Amniotic epithelial cell (primary cell): ENCODE results near the gene MARVELD3.

ENCODE experiments used
- DNase-seq: peaks from one replicate; pipeline ENCODE4 v3.0.0-alpha.2; 2010; ENCODE audit warnings: low read depth

The MARVELD3 gene

GRCh38 chr16:71623597-71623996 is 2.4 kb upstream of the MARVELD3 start:
- no peak for DNase-seq

- DNase-seq = no peak
Observed at GRCh38 chr16:71625113-71625850, 702 bp upstream of the MARVELD3 start.

DNA sequence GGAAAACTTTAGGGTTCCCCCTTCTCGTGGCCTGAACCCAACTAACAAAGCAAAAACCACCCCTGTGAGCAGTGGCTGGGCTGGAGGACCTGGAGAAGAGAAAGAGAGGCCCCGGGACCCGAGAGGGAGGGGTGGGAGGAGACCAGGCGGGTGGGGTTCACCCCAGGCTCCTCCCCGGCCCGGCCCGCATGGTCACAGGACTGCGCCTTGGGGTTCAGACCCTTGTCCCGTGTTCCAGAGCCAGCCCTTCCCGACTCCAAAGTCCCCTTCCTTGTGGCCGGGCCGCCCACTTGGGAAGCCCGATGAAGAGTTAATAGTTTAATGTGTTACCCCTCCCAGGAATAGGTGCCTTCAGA is 852 bp downstream of the MARVELD3 start:
- no peak for DNase-seq

GRCh38 chr16:71627731-71628181 is 1.8 kb downstream of the MARVELD3 start:
- DNase-seq = no peak

DNA sequence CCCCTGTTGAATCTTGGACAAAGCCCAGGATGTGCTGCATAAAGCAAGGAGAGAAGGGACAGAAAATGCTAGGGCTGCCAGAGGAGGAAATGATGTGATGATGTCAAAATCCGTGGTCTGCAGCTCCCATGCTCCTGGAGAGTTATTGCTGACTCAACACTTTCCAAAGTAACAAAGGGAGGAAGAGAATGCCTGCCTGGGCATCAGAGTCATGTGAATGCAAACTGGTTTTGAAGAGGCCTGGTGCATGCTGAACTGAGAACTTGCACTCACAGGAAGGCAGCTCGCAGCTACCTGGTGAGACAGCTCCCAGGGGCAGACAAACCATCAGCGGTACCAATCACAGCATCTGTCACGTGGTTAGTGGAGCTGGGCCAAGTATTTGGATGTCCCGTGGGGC is 2.8 kb downstream of the MARVELD3 start:
- peak; percentile 28 for DNase-seq

DNA sequence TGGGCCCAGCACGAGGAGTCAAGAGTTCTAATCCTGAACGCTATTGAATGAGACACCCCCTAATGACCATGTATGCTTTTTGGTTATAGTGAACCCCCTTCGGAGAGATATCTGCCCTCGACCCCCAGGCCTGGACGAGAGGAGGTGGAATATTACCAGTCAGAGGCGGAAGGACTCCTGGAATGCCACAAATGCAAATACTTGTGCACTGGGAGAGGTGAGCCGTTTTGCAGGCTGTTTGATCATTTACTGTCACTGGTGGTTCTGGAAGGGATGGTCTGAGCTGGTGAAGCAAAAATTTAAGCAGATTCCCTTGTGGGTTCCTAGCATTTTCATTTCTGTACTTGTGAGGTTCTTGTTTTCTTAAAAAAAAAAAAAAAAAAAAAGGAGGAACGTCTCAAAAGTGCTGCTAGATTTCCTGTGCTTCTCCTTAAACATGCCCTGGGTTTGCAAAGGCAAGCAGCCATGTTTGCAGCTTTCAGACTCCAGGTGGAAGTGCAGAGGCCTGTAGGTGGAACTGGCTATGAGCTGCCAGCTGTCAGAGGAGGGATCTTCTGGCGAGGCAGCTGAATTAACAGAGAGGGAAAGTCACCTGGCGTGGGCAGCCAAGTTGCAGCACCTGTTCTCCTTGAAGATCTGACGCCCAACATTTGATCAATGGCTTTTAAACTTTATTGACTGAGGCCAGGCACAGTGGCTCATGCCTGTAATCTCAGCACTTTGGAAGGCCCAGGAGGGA is 3.5 kb downstream of the MARVELD3 start:
- no peak for DNase-seq

DNA sequence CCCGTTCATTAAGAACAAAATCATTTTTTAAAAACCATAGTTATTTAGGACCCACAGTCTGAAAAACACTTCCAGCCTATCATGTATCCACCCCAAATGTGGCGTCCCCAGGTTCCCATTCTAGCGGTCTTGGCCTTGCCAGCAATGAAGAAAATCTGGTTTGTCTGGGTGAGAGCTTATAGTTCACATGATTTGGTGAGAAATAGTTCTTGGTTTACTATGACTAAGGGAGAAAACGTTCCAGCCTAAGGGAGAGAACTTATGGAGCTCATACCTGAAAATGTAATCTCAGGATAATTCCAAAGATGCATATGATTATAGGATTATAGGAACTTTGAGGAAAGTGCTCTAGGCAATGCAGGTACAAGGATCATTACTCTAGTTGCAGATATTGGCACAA is 4.8 kb downstream of the MARVELD3 start:
- no peak for DNase-seq

DNA sequence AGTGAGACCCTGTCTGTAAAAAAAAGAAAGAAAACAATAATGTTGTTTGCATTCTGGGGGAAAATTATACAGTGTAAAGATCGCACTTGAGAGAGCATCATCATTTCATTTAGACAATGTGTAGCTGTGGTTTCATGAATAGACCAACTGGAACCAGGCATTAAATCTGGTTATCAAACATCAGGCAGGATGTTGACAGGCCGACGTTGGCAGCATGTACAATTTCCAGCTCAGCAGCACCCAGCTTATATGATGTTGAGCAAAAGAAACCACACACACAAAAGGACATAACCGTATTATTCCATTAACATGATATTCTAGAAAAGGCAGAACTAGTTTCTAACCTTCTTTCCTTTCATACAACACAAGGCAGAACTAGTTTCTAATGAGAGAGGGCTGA is 5.8 kb downstream of the MARVELD3 start:
- no peak for DNase-seq

DNA sequence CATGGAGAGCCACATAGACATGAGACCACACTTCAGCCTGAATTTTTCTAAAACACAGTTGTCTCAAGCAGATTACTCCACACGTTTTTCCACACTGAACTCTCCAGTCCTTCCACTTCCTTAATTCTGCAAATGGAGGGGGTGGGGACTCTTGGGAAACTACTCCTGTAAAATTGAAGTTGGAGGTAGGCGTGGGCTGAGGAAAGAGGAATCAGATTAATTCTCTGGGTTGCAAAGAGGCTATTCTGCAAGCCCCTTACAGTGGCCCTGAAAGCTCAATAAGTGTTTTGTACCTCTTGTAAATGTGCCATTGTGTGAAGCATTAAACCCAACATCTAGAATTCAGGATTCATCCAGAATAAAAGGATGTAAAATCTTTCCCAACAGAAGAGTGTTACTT is 9.6 kb downstream of the MARVELD3 start:
- DNase-seq = no peak

GRCh38 chr16:71637398-71637797 is 11.4 kb downstream of the MARVELD3 start:
- peak; percentile 90 for DNase-seq

- DNase-seq = peak; percentile 51
Observed at GRCh38 chr16:71645450-71645849, 19.5 kb downstream of the MARVELD3 start.

- DNase-seq = no peak
Observed at GRCh38 chr16:71647391-71647790, 21.4 kb downstream of the MARVELD3 start.

- no peak for DNase-seq
Observed at GRCh38 chr16:71648162-71648561, 22.2 kb downstream of the MARVELD3 start.

GRCh38 chr16:71648921-71649320 is 22.9 kb downstream of the MARVELD3 start:
- DNase-seq = peak; percentile 3

GRCh38 chr16:71649704-71650103 is 23.7 kb downstream of the MARVELD3 start:
- DNase-seq = no peak

GRCh38 chr16:71658771-71659170 is 32.8 kb downstream of the MARVELD3 start:
- no peak for DNase-seq

DNA sequence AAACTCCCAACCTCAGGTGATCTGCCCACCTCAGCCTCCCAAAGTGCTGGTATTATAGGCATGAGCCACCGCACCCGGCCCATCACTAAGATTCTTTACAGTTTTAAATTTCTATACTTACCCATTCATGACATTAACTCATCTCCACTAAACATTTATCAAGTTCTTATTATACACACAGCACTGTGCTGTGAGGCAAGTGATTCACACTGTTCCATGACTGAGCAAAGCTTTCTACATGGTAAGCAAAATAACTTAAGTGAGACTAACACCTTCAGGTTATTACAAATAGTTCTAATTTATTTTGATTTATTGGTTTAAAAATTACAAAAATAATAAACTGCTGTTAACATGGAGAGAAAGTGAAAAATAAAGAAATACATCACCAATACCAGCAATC is 33.5 kb downstream of the MARVELD3 start:
- no peak for DNase-seq

GRCh38 chr16:71666264-71666663 is 40.3 kb downstream of the MARVELD3 start:
- DNase-seq = no peak

- peak; percentile 3 for DNase-seq
Observed at GRCh38 chr16:71666928-71667707, 41.1 kb downstream of the MARVELD3 start.

DNA sequence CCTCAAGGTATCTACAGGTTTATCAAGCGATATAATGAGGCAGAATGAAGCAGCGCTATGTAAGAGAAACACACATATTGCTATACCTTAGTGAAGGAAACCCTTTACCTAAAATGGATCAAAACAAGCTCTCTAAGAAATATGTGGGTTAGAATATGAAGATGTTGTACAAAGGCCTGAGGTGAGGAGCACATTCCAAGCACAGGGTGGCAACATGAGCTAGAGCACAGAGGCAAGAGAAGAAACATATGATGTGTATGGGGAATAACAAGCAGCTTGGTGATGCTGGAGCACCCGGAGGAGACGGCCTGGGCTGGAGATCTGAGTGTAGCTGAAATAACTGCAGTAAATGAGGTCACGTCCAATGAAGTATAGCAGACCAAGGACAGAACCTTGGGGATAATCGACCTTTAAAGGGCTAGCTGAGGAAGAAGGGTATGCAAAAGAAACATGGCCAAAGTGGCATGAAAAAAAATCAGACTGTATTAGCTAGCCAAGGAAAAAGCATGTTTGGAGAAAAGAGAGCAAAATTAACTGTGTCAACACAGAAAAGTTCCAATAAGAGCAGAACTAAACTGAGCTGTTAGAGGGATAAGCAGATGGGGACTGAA is 44.0 kb downstream of the MARVELD3 start:
- DNase-seq = peak; percentile 13

DNA sequence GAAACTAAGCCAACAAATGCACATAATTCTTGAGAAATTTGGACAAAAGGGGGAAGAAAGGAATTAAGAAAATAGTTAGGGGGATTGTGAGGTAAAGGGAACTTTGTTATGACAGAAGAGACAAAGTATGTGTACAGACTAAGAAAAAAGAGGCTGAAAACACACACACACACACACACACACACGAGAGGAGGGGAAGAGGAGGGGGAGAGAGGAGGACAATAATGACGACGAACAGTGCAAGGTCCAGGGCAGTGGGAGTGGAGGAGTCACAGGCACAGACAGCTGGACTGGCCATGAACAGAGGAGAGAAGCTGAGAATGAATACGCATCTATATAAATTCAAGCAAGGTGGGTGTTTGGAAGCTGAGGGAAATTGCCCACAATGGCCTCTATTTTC is 44.6 kb downstream of the MARVELD3 start:
- no peak for DNase-seq

GRCh38 chr16:71671165-71671564 is 45.2 kb downstream of the MARVELD3 start:
- DNase-seq = no peak
